Spinal cord (tissue), 10 donors: Measurements from ENCODE around the gene TP53TG3E. TPM values are rescaled to one million over a fixed set of nuclear protein-coding genes. Genes with fewer than 3 reads are reported as not detected.
"Not testable (repeated sequence)": the region's sequence is repeated elsewhere in the genome, so short reads cannot be mapped to it uniquely, and the experiment has no call there.

Experiments
- DNase-seq, 6 donors: peaks; one replicate each; pipeline versions ENCODE4 v3.0.0 to v3.0.0-alpha.2; 2013 to 2015; ENCODE audit warnings: low spot score in 6 of 6, low read depth in 4 of 6
- H3K27ac ChIP-seq: one replicate; pipeline ENCODE4 v1.5.1; 2013; ENCODE audit warnings: low read depth, low read length, control low read depth
- H3K27me3 ChIP-seq: one replicate; pipeline ENCODE4 v1.6.1; 2013; ENCODE audit warnings: low read length; ENCODE audit not compliant: control insufficient read depth, insufficient read depth
- H3K36me3 ChIP-seq: one replicate; pipeline ENCODE4 v1.6.1; 2013; ENCODE audit warnings: low read length; ENCODE audit not compliant: control insufficient read depth, insufficient read depth
- H3K4me1 ChIP-seq: one replicate; pipeline ENCODE4 v1.6.1; 2013; ENCODE audit warnings: low read length; ENCODE audit not compliant: control insufficient read depth, insufficient read depth
- H3K4me3 ChIP-seq: one replicate; pipeline ENCODE4 v1.5.1; 2013; ENCODE audit warnings: low read depth, low read length, control low read depth
- H3K9me3 ChIP-seq: one replicate; pipeline ENCODE4 v1.6.1; 2013; ENCODE audit warnings: low read length; ENCODE audit not compliant: control insufficient read depth, insufficient read depth
- WGBS: methylation state at CpG from one replicate; pipeline ENCODE4 v1.1.5; 2013; ENCODE audit warnings: missing lambda C conversion rate; ENCODE audit not compliant: insufficient coverage; 5-methylcytosine and 5-hydroxymethylcytosine counted together
- long read RNA-seq, 4 donors: transcript quantifications; one replicate each; lab custom pipeline, GENCODE V29; 2026
- polyA plus RNA-seq, 2 donors: library from polyadenylated mRNA; unstranded; fragments of 120-200 nt; gene quantifications; one replicate each; pipeline ENCODE4 v1.2.1, GENCODE V29; 2013; ENCODE audit not compliant: insufficient read length in 2 of 2
- small RNA-seq: library from RNA; depleted of rRNA; stranded (forward); fragments of <200 nt; gene quantifications from one replicate; pipeline ENCODE3, GENCODE V24; 2014; ENCODE audit warnings: low replicate concordance
- total RNA-seq, 2 donors: library from RNA; depleted of rRNA in 1 of 2; stranded (reverse); fragments of 120-200 nt in 1 of 2; fragments of >200 nt in 1 of 2; gene quantifications; one replicate each; pipeline versions ENCODE4 v1.2.3 to v1.2.4, GENCODE V29; 2013 to 2014
- donor health status: healthy.

TP53TG3E gene, protein sequence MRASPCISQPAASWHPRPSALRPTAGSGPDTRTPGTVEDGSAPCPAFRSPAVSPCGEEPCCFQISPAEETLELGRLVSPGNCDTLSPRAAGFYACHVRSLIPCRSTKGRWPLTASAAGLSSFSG
- total RNA-seq, result not detected
- under 1 TPM in 1 of 2 donors, not detected in 1; 0.71 TPM for polyA plus RNA-seq
- long read RNA-seq, donor 1, result 0 reads
- long read RNA-seq, donor 2, result 0 reads
- long read RNA-seq, donor 3, result 0 reads
- long read RNA-seq, donor 4, result 0 reads

DNA sequence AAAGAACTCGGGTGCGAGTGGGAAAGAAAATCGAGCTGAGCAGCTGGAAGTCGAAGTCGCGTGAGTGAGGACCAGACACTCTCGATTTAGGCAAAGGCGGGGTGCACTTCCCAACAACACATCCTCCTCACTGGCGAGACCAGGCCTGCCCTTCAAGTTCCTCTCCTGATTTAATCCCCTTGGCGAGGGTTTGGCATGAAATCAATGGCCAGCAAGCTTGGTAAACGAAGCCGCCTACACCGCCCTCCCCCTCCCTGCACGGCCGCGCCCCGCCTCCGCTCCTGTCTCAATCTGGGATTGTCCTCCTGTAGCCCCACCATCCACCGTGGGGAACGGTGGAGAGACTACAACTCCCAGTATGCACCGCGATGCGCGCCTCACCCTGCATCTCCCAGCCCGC lies at the start of gene TP53TG3E:
Gene TP53TG3E, plus strand, starts transcription at position 301 of the 400 bp plus-strand sequence. Its CDS starts 68 bp downstream, at position 369.
- not testable (repeated sequence) for H3K4me3 ChIP-seq, DNase-seq, H3K27ac ChIP-seq, H3K4me1 ChIP-seq, H3K36me3 ChIP-seq, H3K9me3 ChIP-seq, H3K27me3 ChIP-seq
- WGBS, result no CpG with 5 or more reads among the region's 25 CpGs

- not testable (repeated sequence) for H3K27me3 ChIP-seq, H3K4me1 ChIP-seq, H3K9me3 ChIP-seq, H3K36me3 ChIP-seq, H3K4me3 ChIP-seq, H3K27ac ChIP-seq
- WGBS, result 82% methylated on average over 3 of the region's 4 CpGs
- DNase-seq, result peak in 1 of 6 donors; percentile 7
Observed at GRCh38 chr16:33336226-33337012, 32.3 kb downstream of the TP53TG3E start.

DNA sequence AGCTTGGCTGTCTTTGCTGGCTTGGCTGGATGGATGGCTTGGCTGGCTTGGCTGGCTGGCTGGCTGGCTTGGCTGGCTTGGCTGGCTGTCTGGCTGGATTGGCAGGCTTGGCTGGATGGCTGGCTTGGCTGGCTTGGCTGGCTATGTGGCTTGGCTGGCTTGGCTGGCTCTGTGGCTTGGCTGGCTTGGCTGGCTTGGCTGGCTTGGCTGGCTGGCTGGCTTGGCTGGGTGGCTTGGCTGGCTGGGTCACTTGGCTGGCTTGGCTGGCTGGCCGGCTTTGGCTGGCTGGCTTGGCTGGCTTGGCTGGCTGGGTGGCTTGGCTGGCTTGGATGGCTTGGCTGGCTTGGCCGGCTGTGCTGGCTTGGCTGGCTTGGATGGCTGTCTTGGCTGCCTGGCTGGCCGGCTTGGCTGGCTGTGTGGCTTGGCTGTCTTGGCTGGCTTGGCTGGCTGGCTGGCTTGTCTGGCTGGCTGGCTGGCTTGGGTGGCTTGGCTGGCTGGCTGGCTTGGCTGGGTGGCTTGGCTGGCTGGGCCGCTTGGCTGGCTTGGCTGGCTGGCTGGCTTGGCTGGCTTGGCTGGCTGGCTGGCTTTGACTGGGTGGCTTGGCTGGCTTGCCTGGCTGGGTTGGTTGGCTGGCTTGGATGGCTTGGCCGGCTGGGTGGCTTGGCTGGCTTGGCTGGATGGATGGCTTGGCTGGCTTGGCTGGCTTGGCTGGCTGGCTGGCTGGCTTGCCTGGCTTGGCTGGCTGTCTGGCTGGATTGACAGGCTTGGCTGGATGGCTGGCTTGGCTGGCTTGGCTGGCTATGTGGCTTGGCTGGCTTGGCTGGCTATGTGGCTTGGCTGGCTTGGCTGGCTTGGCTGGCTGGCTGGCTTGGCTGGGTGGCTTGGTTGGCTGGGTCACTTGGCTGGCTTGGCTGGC lies 33.8 kb downstream of the TP53TG3E start:
- H3K36me3 ChIP-seq, H3K9me3 ChIP-seq, H3K27ac ChIP-seq, H3K4me1 ChIP-seq, H3K4me3 ChIP-seq, H3K27me3 ChIP-seq: not testable (repeated sequence)
- WGBS, result 74% methylated on average over 5 of the region's 5 CpGs
- DNase-seq, result peak in 1 of 6 donors; percentile 7

DNA sequence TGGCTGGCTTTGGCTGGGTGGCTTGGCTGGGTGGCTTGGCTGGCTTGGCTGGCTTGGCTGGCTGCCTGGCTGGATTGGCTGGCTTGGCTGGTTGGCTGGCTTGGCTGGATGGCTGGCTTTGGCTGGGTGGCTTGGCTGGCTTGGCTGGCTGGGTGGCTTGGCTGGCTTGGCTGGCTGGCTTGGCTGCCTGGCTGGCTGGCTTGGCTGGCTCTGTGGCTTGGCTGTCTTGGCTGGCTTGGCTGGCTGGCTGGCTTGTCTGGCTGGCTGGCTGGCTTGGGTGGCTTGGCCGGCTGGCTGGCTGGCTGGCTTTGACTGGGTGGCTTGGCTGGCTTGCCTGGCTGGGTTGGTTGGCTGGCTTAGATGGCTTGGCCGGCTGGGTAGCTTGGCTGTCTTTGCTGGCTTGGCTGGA lies 34.4 kb downstream of the TP53TG3E start:
- H3K36me3 ChIP-seq, DNase-seq, H3K9me3 ChIP-seq, H3K4me1 ChIP-seq, H3K27me3 ChIP-seq, H3K27ac ChIP-seq, H3K4me3 ChIP-seq: not testable (repeated sequence)
- WGBS, result 53% methylated on average over 2 of the region's 2 CpGs

- H3K27me3 ChIP-seq, H3K36me3 ChIP-seq, H3K9me3 ChIP-seq, H3K27ac ChIP-seq, H3K4me3 ChIP-seq, H3K4me1 ChIP-seq: not testable (repeated sequence)
- WGBS, result 78% methylated on average over 3 of the region's 4 CpGs
- DNase-seq, result peak in 1 of 6 donors; percentile 15
Observed at GRCh38 chr16:33339093-33340061, 35.3 kb downstream of the TP53TG3E start.

Small RNA genes within 50 kb of the gene (small RNA-seq; reads per million reads assigned to genes)
- gene AC141257.3, result not detected

Other genes starting within 250 kb of the TP53TG3E start
- not detected for gene TP53TG3C, start 110.1 kb upstream of the TP53TG3E start, total RNA-seq
- under 1 TPM in 1 of 2 donors, not detected in 1; 0.65 TPM for gene TP53TG3C, start 110.1 kb upstream of the TP53TG3E start, polyA plus RNA-seq
- not detected for gene TP53TG3B, start 56.5 kb downstream of the TP53TG3E start, total RNA-seq
- not detected for gene TP53TG3B, start 56.5 kb downstream of the TP53TG3E start, polyA plus RNA-seq
- not detected for gene TP53TG3F, start 155.3 kb downstream of the TP53TG3E start, total RNA-seq
- gene TP53TG3F, start 155.3 kb downstream of the TP53TG3E start, polyA plus RNA-seq, result not detected